Measurements from ENCODE around the gene RBM47.
"Not testable (repeated sequence)": the region's sequence is repeated elsewhere in the genome, so short reads cannot be mapped to it uniquely, and the experiment has no call there.

The RBM47 gene

GRCh38 chr4:40434126-40434687 is 195.5 kb downstream of the RBM47 start:
- DNase-seq, result no peak

- no peak for DNase-seq
These were observed 197.2 kb downstream of the RBM47 start for GRCh38 chr4:40432504-40432903.

GRCh38 chr4:40427871-40428270 is 201.8 kb downstream of the RBM47 start:
- DNase-seq, result not testable (repeated sequence)

GRCh38 chr4:40427128-40427527 is 202.5 kb downstream of the RBM47 start:
- no peak for DNase-seq

- no peak for DNase-seq
These were observed 203.7 kb downstream of the RBM47 start for GRCh38 chr4:40425799-40426574.

- no peak for DNase-seq
These were observed 205.9 kb downstream of the RBM47 start for GRCh38 chr4:40423735-40424134.

- no peak for DNase-seq
These were observed 207.6 kb downstream of the RBM47 start for GRCh38 chr4:40421839-40422708.

GRCh38 chr4:40419231-40419912 is 210.3 kb downstream of the RBM47 start:
- DNase-seq, result no peak

GRCh38 chr4:40418430-40419230 is 211.0 kb downstream of the RBM47 start:
- DNase-seq, result no peak

- no peak for DNase-seq
These were observed 211.7 kb downstream of the RBM47 start for GRCh38 chr4:40417941-40418340.

GRCh38 chr4:40414673-40415072 is 215.0 kb downstream of the RBM47 start:
- DNase-seq, result no peak

GRCh38 chr4:40412866-40413795 is 216.5 kb downstream of the RBM47 start:
- no peak for DNase-seq

- no peak for DNase-seq
These were observed 217.3 kb downstream of the RBM47 start for GRCh38 chr4:40412388-40412787.

GRCh38 chr4:40409835-40410234 is 219.8 kb downstream of the RBM47 start:
- DNase-seq, result no peak

- not testable (repeated sequence) for DNase-seq
These were observed 222.2 kb downstream of the RBM47 start for GRCh38 chr4:40407468-40407867.

GRCh38 chr4:40406340-40406739 is 223.3 kb downstream of the RBM47 start:
- DNase-seq, result no peak

- no peak for DNase-seq
These were observed 224.5 kb downstream of the RBM47 start for GRCh38 chr4:40405193-40405592.

GRCh38 chr4:40403081-40403480 is 226.6 kb downstream of the RBM47 start:
- no peak for DNase-seq

GRCh38 chr4:40402556-40402955 is 227.1 kb downstream of the RBM47 start:
- DNase-seq, result no peak

GRCh38 chr4:40401631-40402030 is 228.0 kb downstream of the RBM47 start:
- no peak for DNase-seq

- no peak for DNase-seq
These were observed 228.6 kb downstream of the RBM47 start for GRCh38 chr4:40401096-40401495.
